ENCODE results near the gene KIRREL1. TPM values are rescaled to one million over a fixed set of nuclear protein-coding genes. Genes with fewer than 3 reads are reported as not detected.
A peak's percentile ranks its signal among the peaks of the same experiment; 100 is the strongest.

The KIRREL1 gene
- total RNA-seq, 1 donor from 2014 or later = 51.6 TPM

DNA sequence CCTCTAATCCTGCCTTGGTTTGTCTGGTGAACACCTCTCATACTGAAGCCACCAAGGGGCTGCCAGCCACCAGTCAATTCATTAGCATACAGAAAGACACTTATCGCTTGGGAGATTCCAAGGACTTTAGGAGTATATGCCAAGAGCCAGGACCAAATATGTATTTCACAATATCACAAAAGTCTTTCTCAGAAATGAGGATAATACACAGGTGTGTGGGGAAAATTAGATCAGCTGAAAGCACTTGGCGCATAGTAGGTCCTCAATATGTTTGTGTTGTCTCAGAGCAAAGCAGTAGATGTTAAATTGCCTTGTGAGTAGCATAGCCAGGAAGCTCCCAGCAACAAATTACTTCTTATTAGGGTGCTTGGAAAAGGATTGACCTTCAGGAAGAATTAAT, 34.1 kb downstream of the KIRREL1 start:
- no peak overlapping the region for H3K27ac Mint-ChIP-seq
- no peaks in the 10 kb centered on the region for H3K9me3 Mint-ChIP-seq
- peaks cover 15% of the 10 kb centered on the region for H3K36me3 Mint-ChIP-seq
- H3K27me3 Mint-ChIP-seq = no peaks in the 10 kb centered on the region
- no peak overlapping the region for H3K4me3 Mint-ChIP-seq
- TF ChIP-seq, protein P1, sequence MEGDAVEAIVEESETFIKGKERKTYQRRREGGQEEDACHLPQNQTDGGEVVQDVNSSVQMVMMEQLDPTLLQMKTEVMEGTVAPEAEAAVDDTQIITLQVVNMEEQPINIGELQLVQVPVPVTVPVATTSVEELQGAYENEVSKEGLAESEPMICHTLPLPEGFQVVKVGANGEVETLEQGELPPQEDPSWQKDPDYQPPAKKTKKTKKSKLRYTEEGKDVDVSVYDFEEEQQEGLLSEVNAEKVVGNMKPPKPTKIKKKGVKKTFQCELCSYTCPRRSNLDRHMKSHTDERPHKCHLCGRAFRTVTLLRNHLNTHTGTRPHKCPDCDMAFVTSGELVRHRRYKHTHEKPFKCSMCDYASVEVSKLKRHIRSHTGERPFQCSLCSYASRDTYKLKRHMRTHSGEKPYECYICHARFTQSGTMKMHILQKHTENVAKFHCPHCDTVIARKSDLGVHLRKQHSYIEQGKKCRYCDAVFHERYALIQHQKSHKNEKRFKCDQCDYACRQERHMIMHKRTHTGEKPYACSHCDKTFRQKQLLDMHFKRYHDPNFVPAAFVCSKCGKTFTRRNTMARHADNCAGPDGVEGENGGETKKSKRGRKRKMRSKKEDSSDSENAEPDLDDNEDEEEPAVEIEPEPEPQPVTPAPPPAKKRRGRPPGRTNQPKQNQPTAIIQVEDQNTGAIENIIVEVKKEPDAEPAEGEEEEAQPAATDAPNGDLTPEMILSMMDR (conservative IDR thresholded peaks at IDR 0.05) = no peak
- peaks cover 30% of the 10 kb centered on the region for H3K4me1 Mint-ChIP-seq (ENCODE audit: unreplicated experiment)
- no peak for DNase-seq (ENCODE audit: extremely low spot score, unreplicated experiment)

DNA sequence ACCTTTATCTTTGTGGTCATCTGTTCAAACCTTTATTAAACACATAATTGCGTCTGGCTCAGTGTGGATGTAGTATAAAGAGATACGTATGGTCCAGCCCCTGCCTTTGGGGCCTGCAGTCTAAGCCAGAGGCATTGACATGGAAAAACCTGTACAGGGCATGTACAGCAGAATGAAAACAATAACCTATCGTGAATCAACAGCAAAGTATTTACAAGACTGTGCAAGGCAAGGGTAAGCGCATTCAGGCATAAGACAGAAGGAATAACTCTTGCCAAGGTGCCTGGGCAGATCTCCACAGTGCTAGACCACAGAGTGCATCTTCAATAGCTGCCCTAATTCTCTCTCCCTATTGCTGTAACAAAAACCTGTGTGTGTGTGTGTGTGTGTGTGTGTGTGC, 35.5 kb downstream of the KIRREL1 start:
- no peak overlapping the region for H3K27ac Mint-ChIP-seq
- H3K4me1 Mint-ChIP-seq (ENCODE audit: unreplicated experiment) = peaks cover 20% of the 10 kb centered on the region

DNA sequence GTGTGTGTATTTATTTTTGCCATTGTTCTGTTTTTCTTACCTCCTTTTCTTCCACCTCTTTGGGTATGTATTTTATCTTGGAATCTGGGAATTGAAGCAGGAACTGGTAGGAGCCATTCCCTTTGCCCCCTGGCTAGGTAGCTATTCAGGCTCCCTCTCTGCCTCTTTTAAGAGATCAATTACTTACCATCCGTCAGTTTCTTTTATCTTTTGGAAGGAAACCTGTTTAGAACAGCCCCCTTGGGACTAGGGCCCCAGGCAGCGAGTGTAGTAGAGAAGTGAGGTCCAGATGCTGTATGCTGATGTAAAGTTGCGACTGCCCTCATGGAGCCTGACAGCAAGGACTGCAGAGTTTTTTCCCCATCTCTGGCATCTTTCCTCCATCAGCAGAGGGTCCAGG, 41.6 kb downstream of the KIRREL1 start:
- Mint-ChIP-seq H3K36me3 (peaks cover 23% of the 10 kb centered on the region), H3K27ac (no peak overlapping the region), H3K9me3 (no peaks in the 10 kb centered on the region), H3K4me1 (ENCODE audit: unreplicated experiment) (peaks cover 31% of the 10 kb centered on the region), H3K4me3 (no peak overlapping the region), H3K27me3 (no peaks in the 10 kb centered on the region)
- no peak for DNase-seq (ENCODE audit: extremely low spot score, unreplicated experiment)
- TF ChIP-seq, protein P1 (conservative IDR thresholded peaks at IDR 0.05) = no peak

More for the DNA sequence above, 35.5 kb downstream of the KIRREL1 start:
- Mint-ChIP-seq H3K9me3 (no peaks in the 10 kb centered on the region), H3K36me3 (peaks cover 18% of the 10 kb centered on the region), H3K27me3 (no peaks in the 10 kb centered on the region), H3K4me3 (no peak overlapping the region)
- DNase-seq (ENCODE audit: extremely low spot score, unreplicated experiment) = no peak
- TF ChIP-seq, protein P1 (conservative IDR thresholded peaks at IDR 0.05) = no peak

DNA sequence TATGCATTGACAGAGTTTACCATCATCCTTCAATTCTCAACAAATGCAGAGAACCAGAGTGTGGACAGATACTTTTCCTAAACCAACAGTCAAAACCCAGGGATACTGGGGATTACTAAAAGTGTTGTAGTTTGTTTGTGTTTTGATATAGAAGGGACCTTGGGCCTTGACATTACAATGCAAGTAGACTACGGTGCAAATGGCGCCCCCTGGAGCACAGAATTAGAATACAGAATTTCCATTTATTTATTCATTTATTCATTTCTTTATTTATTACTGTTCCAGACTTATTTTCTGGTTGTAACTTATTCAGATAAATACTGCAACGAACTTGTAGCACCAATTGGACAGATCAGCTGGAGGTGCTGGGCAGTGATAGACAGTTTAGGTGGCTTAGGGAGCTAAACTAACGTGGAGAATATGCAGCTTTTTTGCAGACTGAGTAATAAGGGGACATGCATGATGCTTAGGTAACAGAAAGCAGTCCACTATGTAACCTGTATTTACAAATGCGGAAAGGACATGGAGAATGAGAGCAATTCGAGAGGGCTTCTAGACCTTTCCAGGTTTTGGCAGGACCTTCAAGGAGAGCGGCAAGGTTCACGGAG, 42.6 kb downstream of the KIRREL1 start:
- Mint-ChIP-seq H3K4me3 (no peak overlapping the region), H3K27ac (no peak overlapping the region), H3K9me3 (no peaks in the 10 kb centered on the region), H3K4me1 (ENCODE audit: unreplicated experiment) (peaks cover 31% of the 10 kb centered on the region), H3K36me3 (peaks cover 26% of the 10 kb centered on the region), H3K27me3 (no peaks in the 10 kb centered on the region)
- TF ChIP-seq, protein P1 (conservative IDR thresholded peaks at IDR 0.05) = peak; percentile 90
- no peak for DNase-seq (ENCODE audit: extremely low spot score, unreplicated experiment)

DNA sequence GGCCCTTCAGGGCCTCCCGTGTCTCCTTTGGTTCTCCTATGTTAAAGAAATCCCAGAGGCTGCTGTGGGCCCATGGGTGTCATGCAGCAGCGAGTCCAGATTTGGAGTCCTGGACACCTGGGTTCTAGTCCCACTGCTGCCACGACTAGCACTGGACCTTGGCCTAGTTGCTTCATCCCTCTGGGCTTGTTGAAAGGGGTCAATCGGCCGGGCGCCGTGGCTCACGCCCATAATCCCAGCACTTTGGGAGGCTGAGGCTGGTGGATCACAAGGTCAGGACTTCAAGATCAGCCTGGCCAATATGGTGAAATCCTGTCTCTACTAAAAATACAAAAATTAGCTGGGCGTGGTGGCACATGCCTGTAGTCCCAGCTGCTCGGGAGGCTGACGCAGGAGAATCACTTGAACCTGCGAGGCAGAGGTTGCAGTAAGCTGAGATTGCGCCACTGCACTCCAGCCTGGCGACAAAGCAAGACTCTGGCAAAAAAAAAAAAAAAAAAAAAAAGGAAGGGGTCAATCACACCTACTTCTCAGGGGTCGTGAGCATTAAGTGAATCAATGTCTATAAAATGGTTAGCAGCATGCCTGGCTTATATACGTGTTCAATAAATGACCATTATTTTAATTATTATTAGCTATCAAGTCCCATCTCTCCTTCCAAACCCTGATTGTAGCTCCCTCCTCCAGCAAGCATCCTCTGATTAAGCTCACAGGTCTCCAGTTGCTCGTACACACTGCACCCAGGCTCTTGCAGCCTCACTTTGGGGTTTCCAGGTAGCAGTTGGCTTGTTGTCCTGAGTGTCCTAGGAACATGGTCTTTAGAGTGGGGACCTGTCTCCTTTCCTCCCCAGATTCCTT, 43.8 kb downstream of the KIRREL1 start:
- Mint-ChIP-seq H3K9me3 (no peaks in the 10 kb centered on the region), H3K27ac (no peak overlapping the region), H3K4me3 (no peak overlapping the region), H3K27me3 (no peaks in the 10 kb centered on the region), H3K4me1 (ENCODE audit: unreplicated experiment) (peaks cover 26% of the 10 kb centered on the region), H3K36me3 (peaks cover 16% of the 10 kb centered on the region)
- TF ChIP-seq, protein P1 (conservative IDR thresholded peaks at IDR 0.05) = no peak
- DNase-seq (ENCODE audit: extremely low spot score, unreplicated experiment) = no peak

All from type B pancreatic cell (in vitro differentiated cells).